ENCODE measurements around the gene CELF1. TPM values are rescaled to one million over a fixed set of nuclear protein-coding genes. Genes with fewer than 3 reads are reported as not detected.
A peak's percentile ranks its signal among the peaks of the same experiment; 100 is the strongest.

The CELF1 gene
- total RNA-seq (2016; rRNA removed; fragmentation: Illumina TruSeq; extraction: Trizol) (80.1 and 93.4 TPM in 2 replicates), polyA plus RNA-seq (2011; rRNA removed) (69.0 and 70.4 TPM in 2 replicates), polyA minus RNA-seq (2011; rRNA and poly(A)+ RNA removed; ENCODE audit: low replicate concordance) (153 and 310 TPM in 2 replicates), Bru-seq, nascent RNA (percentile 88 among the genes with signal in this experiment), BruChase-seq, experiment 1, labeled RNA remaining after a 6-hour chase (percentile 94 among the genes with signal in this experiment), BruChase-seq, experiment 2, labeled RNA remaining after a 2-hour chase (percentile 93 among the genes with signal in this experiment)
- total RNA-seq (2016; cell fraction: cytosol; rRNA removed; fragmentation: Illumina TruSeq; extraction: Trizol; ENCODE audit: low read depth): 11.9 and 18.9 TPM in 2 replicates
- total RNA-seq (2016; cell fraction: insoluble cytoplasmic fraction; rRNA removed; fragmentation: Illumina TruSeq; extraction: Trizol): 79.6 and 87.8 TPM in 2 replicates
- 21.9 and 25.0 TPM in 2 replicates for total RNA-seq (2016; cell fraction: membrane; rRNA removed; fragmentation: Illumina TruSeq; extraction: Trizol)
- 82.4 and 83.3 TPM in 2 replicates for total RNA-seq (2016; cell fraction: nucleus; rRNA removed; fragmentation: Illumina TruSeq; extraction: Trizol)
- polyA plus RNA-seq (2011; cell fraction: cytosol; rRNA removed): 39.2 and 40.8 TPM in 2 replicates
- 119 and 122 TPM in 2 replicates for polyA plus RNA-seq (2011; cell fraction: nucleus; rRNA removed)
- polyA plus RNA-seq (2012): 26.5 and 31.0 TPM in 2 replicates
- 1.3 and 1.7 TPM in 2 replicates for polyA plus RNA-seq (2016; cell fraction: cytosol; fragmentation: Illumina TruSeq; extraction: Trizol; ENCODE audit: low read depth)
- 45.5 and 54.9 TPM in 2 replicates for polyA plus RNA-seq (2016; cell fraction: insoluble cytoplasmic fraction; fragmentation: Illumina TruSeq; extraction: Trizol; ENCODE audit: low read depth)
- polyA plus RNA-seq (2016; cell fraction: membrane; fragmentation: Illumina TruSeq; extraction: Trizol; ENCODE audit: low read depth): 4.2 and 6.0 TPM in 2 replicates
- 81.4 and 92.9 TPM in 2 replicates for polyA plus RNA-seq (2016; cell fraction: nucleus; fragmentation: Illumina TruSeq; extraction: Trizol; ENCODE audit: insufficient read depth, low read depth)
- polyA minus RNA-seq (2011; cell fraction: cytosol; rRNA and poly(A)+ RNA removed): 51.3 and 63.1 TPM in 2 replicates
- 123 and 152 TPM in 2 replicates for polyA minus RNA-seq (2011; cell fraction: nucleus; rRNA and poly(A)+ RNA removed)
- long read RNA-seq, experiment 1, partial matches to known transcripts: 3 of 27 reads
- long read RNA-seq, experiment 1, other reads (novel, unspliced or antisense): 23 of 27 reads
- long read RNA-seq, experiment 2, partial matches to known transcripts: 0 of 50 reads
- long read RNA-seq, experiment 2, other reads (novel, unspliced or antisense): 50 of 50 reads

GRCh38 chr11:47552566-47553405 lies at the start of gene CELF1:
CELF1 (minus strand) TSS chr11:47553132; CDS start chr11:47499523, 53,609 bp downstream.
- intact Hi-C loops (cut with micrococcal nuclease; ENCODE audit: unreplicated experiment): loop anchor here (5.0 kb wide), 1 partner anchor 65 kb away; no protein-coding TSS in a partner anchor
- Histone ChIP-seq H3K4me2 (ENCODE audit: low read depth, low read length) (peak within 1 kb of the TSS; percentile 84), H3K4me1 (ENCODE audit: insufficient read depth, low read length) (peaks cover 43% of the 10 kb centered on the region), H3K9ac (ENCODE audit: insufficient read depth, low read depth, low read length) (peak within 1 kb of the TSS; percentile 95), H4K20me1 (ENCODE audit: insufficient read depth, low read length) (peaks cover 31% of the 10 kb centered on the region), H3K9me3 (ENCODE audit: low read length) (no peaks in the 10 kb centered on the region), H2AFZ (ENCODE audit: low read length) (peak within 1 kb of the TSS; percentile 80), H3K79me2 (ENCODE audit: insufficient read depth, low read length) (peaks cover 48% of the 10 kb centered on the region), H3K36me3 (replicated peaks in 1 of 2; ENCODE audit: control insufficient read depth in 1 of 2, insufficient read depth in 2 of 2, low read length in 2 of 2) (peaks cover 0 to 3% of the 10 kb centered on the region in 2 experiments; a peak in 2 of 5 replicates), H3K4me3 (replicated peaks in 1 of 3; ENCODE audit: insufficient read depth in 1 of 3, low read depth in 2 of 3, low read length in 3 of 3) (peak within 1 kb of the TSS; percentile 69 to 98 (median 69)), H3K27me3 (ENCODE audit: control insufficient read depth in 1 of 2, insufficient read depth in 2 of 2, low read length in 2 of 2) (no peaks in the 10 kb centered on the region), H3K27ac (ENCODE audit: extremely low read length, insufficient read depth, low read length) (peak within 1 kb of the TSS; percentile 81)
- peak; percentile 93 for ATAC-seq
- CTCF ChIA-PET (ENCODE audit: low intra/inter-chr PET ratio, low total read pairs): no interaction called here
- peak; percentile 28 for FAIRE-seq
- in situ Hi-C loops (cut with HindIII; ENCODE audit: extremely low pct_ligation_motif_present, low pct_unique_long_range_greater_than_20kb): no loop called here
- 0% methylated on average over 17 of the region's 89 CpGs for WGBS (ENCODE audit: low lambda C conversion rate)
- TSS peak; percentile 54 for BruUV-seq (replicated peaks)
- peak; percentile 77 for DNase-seq (ENCODE audit: low spot score)
- POLR2A ChIA-PET: interaction anchor here (0.6 to 2.6 kb wide), 5 partner anchors 12 to 126 kb away, joined by 3 to 19 read pairs (median 3); partner anchors contain the start of genes KBTBD4, NDUFS3, PSMC3 and PTPMT1
- TF ChIP-seq ZNF687 (CRISPR knock-in tag; IDR thresholded peaks at IDR 0.05): peak; percentile 90
- peak; percentile 55 for TF ChIP-seq ZNF580 (CRISPR knock-in tag; IDR thresholded peaks at IDR 0.05; ENCODE audit: borderline replicate concordance, low read depth)
- TF ChIP-seq ZNF589 (CRISPR knock-in tag; conservative IDR thresholded peaks at IDR 0.05): 0 out of 2 replicates have a peak, but pooled peaks have one; percentile 73
- no peak for TF ChIP-seq NR2F2 (IDR thresholded peaks at IDR 0.05; ENCODE audit: borderline replicate concordance, low read depth)
- peak; percentile 68 for TF ChIP-seq ZC3H13 (CRISPR knock-in tag; IDR thresholded peaks at IDR 0.05)
- peak; percentile 71 to 80; a peak in 3 of 4 replicates for TF ChIP-seq HMGXB4 (CRISPR knock-in tag; IDR thresholded peaks at IDR 0.05; ENCODE audit: borderline replicate concordance in 1 of 2, low read depth in 1 of 2)
- peak; percentile 95 for TF ChIP-seq GMEB1 (CRISPR knock-in tag; IDR thresholded peaks at IDR 0.05; ENCODE audit: borderline replicate concordance)
